Panc1 (cell line): Measurements from ENCODE around the gene SPATA17.

Source experiments
- CTCF ChIP-seq: fragments of 450-650 bp; IDR thresholded peaks from 2 replicates; pipeline ENCODE4 v1.5.1; 2017; ENCODE audit warnings: mild to moderate bottlenecking
- REST ChIP-seq, 2 experiments: IDR thresholded peaks; 2 replicates each; pipeline ENCODE4 v1.6.1; 2011 to 2012; ENCODE audit warnings: low read depth in 2 of 2, control low read depth in 1 of 2, low read length in 1 of 2, mild to moderate bottlenecking in 1 of 2, moderate library complexity in 1 of 2; ENCODE audit not compliant: insufficient read depth in 1 of 2
- SIN3A ChIP-seq: IDR thresholded peaks from 2 replicates; pipeline ENCODE4 v1.6.1; 2012; ENCODE audit warnings: low read depth, mild to moderate bottlenecking, low read length, moderate library complexity, borderline replicate concordance; ENCODE audit not compliant: insufficient read depth

- TF ChIP-seq CTCF (no peak), REST (IDR thresholded peaks at IDR 0.05; ENCODE audit: insufficient read depth in 1 of 2, low read depth in 2 of 2, low read length in 1 of 2) (no peak), SIN3A (no peak)
Measured at GRCh38 chr1:217861658-217862057, 230.5 kb downstream of the SPATA17 start.
